ENCODE data around the gene FZR1.

FZR1 gene

GRCh38 chr19:3505598-3506383 is at the start of gene FZR1:
TSS of gene FZR1 (plus strand) at chr19:3506311. CDS start at chr19:3522990, 16,679 bp downstream.
- peak; percentile 90 to 94 for DNase-seq

DNA sequence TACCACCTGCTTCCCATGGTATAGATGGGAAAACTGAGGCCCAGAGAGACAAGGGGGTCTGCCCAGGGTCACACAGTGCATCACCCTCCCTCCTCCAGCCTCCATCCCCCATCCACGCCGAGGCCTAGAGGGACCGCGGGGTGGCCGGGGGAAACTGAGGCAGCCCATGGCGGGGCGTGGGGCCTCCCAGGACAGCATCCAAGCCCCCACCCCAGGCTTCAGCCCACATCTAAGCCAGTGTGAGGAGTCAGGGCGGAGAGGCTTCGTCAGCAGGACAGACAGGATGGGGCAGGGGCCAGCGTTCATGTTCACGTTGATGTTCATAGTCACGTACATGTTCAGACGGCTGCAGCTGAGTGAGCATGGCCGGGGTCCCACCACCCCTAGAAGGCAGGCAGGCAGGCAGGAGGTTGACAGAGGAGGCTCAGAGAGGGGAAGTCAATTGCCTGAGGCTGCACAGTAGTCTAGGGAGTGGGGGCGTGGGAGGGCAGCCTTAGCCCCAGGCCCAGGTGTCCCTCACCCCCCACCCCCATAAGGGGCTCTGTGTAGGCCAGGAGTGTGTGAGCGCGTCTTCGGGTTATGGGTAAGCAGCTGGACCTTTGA is 49.1 kb upstream of the FZR1 start:
- DNase-seq: no peak

GRCh38 chr19:3457528-3458228 is 48.4 kb upstream of the FZR1 start:
- no peak for DNase-seq

DNA sequence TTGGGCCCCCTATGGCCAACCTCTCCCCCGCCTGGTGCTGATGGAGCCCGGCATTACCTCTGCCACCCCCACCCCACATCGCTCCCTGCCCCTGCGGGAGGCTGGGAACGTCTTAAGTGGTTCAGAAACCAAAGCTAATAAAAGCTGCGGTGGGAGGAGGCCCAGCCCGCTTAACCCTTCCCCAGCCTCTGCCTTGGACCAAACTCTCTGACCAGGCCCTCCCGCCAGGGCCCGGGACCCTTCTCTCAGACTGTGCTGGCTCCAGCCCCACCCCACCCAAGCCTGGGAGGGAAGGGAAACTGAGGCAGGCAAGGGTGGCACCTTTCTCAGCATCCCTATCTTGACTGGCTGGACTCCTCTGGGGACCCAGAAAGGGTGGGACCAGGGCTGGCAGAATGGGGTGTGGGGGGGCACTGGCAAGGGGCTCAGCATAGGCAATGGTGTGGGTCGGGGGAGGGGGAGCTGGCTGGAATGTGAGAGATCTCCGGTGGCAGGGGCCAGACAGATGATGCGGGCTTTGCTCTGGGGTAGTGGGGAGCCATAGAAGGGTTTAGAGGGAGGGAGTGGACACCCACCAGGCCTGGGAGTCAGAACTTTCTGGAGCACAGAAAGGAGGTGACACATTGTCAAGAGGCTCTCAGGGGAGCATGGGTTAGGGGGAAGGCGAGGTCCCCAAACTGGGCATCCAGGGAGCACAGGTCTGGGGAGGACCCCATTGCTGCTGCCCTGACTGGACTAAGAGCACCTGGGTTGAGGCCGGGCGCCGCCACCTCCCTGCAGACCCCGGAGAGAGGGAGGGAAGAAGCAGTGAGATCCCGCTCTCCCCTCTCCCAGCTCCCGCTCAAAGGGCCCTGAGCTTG is 47.7 kb upstream of the FZR1 start:
- DNase-seq: no peak

GRCh38 chr19:3459089-3459881 is 46.8 kb upstream of the FZR1 start:
- DNase-seq: no peak

DNA sequence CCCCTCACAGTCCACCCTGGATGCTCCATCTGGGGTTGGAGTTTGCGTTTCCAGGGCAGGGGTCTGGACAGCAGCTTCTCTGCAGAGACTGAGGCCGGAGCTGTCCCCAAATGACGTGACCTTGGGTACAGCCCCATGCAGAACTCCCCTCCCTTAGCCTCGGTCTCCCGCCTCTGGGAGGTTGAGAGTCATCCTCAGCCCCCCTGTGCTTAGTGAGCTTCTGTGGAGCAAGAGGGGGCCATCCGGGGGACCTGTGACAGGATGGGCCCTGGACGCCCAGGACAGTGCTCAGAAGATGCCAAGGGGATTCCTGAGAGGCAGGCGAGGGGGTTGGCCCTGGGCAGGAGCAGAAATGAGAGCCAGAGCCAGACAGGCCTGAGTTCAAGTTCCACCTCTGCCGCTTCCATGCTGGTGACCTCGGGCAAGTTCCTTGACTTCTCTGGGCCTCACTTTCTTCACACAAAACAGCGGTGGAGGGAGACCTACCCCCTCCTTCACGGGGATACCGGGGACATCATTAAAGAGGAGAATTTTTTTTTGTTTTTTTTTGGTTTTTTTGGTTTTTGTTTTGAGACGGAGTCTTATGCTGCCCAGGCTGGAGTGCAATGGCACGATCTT is 46.0 kb upstream of the FZR1 start:
- DNase-seq: no peak

GRCh38 chr19:3462991-3463713 is 43.0 kb upstream of the FZR1 start:
- no peak for DNase-seq

GRCh38 chr19:3463714-3464586 is 42.2 kb upstream of the FZR1 start:
- no peak for DNase-seq

GRCh38 chr19:3464587-3465235 is 41.4 kb upstream of the FZR1 start:
- DNase-seq: no peak

DNA sequence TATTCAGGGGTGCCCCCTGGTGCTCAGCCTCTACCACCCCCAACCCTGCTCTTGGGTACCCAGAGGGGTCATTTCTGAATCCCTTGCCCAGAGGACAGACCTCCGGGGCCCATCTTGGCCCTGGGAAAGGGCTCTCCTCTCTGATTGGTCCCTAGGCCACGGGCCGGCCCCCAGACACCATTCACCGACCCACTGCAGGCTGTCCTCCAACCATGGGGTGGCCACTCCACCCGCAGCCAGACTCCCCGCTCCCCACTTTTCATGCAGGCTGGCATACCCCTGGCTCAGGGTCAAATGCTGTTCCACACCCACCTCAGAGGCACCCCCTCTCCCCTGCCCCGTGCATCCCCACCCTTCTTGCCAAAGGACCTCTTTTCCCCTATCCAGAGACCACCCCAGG is 40.6 kb upstream of the FZR1 start:
- no peak for DNase-seq

GRCh38 chr19:3466635-3467034 is 39.5 kb upstream of the FZR1 start:
- DNase-seq: no peak

- DNase-seq: no peak
These were observed 38.5 kb upstream of the FZR1 start for GRCh38 chr19:3467437-3468198.

DNA sequence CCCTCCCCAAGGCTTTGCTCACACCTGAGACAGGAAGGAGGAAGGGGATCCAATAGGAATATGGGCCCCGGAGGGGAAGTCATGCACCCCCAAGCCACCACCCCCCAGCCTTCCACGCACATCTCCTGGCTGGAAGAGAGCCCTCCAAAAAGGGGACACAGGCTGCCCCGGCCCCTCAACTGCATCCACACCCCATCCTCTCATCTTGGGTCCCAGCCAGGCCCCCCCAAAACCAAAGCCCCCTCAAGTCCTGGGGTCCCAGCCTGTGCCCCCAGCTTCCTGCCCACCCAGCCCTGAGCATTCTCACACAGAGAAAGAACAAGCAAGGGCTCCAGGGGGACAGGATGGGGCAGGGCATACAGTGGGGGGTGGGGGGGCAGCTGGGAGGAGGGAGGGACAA is 37.9 kb upstream of the FZR1 start:
- DNase-seq: no peak

GRCh38 chr19:3469638-3470499 is 36.2 kb upstream of the FZR1 start:
- DNase-seq: no peak

GRCh38 chr19:3470500-3471128 is 35.5 kb upstream of the FZR1 start:
- DNase-seq: no peak

DNA sequence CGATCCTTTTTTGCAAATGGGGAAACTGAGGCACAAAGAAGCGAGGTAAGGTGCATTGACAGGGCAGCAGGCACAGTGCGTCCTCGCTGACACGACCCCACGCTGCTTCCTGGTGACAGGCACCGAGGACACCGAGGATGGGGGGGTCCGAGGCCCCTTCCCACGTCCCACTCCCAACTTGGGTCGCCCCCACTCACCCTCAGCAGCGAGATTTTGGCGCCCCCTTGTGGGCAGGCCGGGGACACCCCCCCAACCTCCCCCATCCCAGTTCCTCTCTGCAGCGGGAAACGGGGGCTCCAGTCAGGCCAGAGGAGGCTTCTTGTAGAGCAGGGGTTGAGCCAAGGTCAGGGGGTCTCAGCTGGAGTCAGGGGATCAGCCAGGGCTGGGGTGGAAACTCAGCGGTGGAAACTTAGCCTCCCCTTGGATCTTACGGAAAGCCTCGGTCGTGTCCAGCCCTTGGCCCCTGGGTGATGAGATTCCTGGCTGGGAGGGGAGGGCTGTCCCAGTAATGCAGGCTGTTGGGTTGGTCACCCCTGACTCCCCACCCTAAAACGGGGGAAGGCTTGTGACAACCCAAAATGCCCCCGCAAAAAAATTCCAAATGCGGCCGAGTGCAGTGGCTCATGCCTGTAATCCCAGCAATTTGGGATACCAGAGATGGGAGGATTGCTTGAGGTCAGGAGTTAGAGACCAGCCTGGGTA is 34.0 kb upstream of the FZR1 start:
- peak; percentile 3 to 6 for DNase-seq

Data from bone marrow (tissue), 2 donors.